Testis (tissue), 2 donors: ENCODE data around the gene ATP1A1.

ENCODE experiments used
- CTCF ChIP-seq, 3 experiments: fragments of 450-650 bp in 2 of 3; fragments of 200-600 bp in 1 of 3; sonication (generic) in 1 of 3; IDR thresholded peaks; one replicate each; pipeline ENCODE4 v1.5.1; 2016 to 2019; ENCODE audit warnings: antibody characterized with exemption in 3 of 3, mild to moderate bottlenecking in 2 of 3, moderate library complexity in 1 of 3
- POLR2A ChIP-seq: fragments of 450-650 bp; IDR thresholded peaks from one replicate; pipeline ENCODE4 v1.6.1; 2017; ENCODE audit warnings: antibody characterized with exemption, mild to moderate bottlenecking, moderate library complexity

DNA sequence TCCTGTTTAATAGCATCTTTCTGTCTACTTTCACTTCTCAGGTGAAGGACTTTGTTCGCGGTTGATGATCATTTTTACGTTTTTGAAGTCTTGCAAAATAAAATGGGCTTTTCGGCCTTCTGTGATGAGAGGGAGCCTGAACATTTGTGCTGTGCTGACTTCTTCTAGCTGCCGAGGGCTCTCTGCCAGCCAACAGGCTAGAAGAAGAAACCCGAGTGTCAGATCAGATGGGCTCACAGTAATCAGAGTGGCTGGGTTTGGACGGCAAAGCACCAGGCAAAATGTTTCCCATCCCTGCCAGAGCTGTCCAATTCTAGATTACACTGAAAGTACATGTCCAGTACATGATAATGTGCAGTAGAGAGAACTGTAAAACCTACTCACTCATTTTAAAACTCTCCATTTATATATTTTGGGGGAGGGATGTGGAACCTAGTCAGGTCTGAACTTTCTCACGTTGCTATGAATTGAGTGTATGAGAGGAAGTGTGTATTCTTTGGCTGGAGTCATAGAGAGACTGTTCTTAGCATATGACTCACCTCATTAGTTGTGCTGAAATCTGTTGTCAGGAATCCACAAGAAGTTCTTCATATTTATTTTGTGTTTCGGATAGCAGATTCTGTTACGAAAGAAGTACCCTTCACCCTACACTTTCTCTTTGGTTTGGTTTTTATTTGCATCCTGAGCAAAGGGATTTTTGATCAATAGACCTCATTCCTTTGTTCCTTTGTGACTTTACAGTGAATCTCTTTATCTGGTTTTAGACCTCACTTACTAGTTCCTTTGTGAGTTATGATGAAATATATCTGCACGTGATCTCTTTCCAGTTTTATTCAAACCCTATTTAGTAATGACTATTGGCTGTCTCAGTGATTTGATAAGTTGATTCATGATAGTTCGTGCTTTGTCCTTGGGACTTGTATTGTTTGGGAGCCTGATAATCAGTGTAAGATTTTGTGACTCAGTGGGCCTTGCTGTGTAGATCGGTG, 4.8 kb downstream of the ATP1A1 start:
- no peak for TF ChIP-seq CTCF (IDR thresholded peaks at IDR 0.05)
- no peak for TF ChIP-seq POLR2A
